ENCODE measurements around the gene APP.
"Not testable (repeated sequence)": the region's sequence is repeated elsewhere in the genome, so short reads cannot be mapped to it uniquely, and the experiment has no call there.

Gene APP

DNA sequence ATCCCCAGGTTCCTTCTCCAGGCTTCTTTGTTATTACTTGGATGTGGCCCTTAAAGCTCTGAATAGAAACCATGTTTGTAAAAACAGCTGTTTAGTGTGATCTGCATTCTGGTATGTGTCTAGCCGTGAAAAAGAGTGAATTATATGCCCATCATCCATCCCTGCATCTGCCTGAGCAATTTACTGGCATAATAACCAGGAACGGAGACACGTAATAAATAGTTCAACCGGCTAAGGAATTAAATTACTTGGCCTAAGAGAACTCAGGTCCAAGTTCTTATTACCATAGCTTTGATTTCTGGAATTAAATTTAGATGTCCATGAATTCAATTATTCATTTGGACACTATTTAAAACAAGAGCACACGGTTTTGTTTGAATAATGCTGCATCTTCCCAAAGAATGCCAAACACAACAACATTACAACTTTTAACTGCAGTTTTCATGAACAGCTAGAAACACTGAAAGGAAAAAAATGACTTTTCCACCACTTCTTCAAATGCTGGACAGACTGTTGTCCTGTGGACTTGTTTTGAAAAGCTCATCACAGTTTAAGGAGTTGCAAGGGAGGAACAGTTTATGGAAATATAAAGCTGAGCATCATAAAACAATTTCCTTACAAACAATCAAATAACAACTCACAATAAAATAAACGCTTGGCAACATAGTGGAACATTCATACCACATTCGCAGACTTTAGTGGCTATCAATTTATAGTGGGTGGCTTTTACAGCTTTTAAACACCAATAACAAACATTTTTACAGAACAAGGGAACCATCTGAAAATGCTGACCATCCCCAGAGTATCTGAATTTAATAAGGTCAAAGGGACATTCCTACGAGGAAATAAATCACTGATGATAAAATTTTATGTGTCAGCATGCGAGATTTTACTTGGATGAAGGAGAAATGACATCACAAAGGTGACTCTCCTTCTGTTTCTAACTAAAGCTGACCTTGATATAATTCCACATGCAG, 144.7 kb downstream of the APP start:
- TF ChIP-seq, protein P1, sequence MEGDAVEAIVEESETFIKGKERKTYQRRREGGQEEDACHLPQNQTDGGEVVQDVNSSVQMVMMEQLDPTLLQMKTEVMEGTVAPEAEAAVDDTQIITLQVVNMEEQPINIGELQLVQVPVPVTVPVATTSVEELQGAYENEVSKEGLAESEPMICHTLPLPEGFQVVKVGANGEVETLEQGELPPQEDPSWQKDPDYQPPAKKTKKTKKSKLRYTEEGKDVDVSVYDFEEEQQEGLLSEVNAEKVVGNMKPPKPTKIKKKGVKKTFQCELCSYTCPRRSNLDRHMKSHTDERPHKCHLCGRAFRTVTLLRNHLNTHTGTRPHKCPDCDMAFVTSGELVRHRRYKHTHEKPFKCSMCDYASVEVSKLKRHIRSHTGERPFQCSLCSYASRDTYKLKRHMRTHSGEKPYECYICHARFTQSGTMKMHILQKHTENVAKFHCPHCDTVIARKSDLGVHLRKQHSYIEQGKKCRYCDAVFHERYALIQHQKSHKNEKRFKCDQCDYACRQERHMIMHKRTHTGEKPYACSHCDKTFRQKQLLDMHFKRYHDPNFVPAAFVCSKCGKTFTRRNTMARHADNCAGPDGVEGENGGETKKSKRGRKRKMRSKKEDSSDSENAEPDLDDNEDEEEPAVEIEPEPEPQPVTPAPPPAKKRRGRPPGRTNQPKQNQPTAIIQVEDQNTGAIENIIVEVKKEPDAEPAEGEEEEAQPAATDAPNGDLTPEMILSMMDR (IDR thresholded peaks at IDR 0.05; ENCODE audit: low read depth, low read length, missing control alignments): no peak
- no peak overlapping the region for H3K4me3 ChIP-seq (replicated peaks; ENCODE audit: low read depth, low read length)
- DNase-seq (ENCODE audit: extremely low read depth, low read depth): no peak

DNA sequence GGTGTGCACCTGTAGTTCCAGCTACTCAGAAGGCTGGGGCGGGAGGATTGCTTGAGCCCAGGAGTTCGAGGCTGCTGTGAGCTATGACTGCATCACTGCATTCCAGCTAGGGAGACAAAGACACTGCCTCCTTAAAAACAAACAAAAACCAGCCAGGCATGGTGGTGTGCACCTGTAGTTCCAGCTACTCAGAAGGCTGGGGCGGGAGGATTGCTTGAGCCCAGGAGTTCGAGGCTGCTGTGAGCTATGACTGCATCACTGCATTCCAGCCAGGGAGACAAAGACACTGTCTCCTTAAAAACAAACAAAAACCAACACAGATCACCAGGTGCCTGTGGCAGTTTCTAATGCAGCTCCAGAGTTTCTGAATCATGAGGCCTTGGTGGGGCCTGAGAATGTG, 147.2 kb downstream of the APP start:
- not testable (repeated sequence) for H3K4me3 ChIP-seq (replicated peaks; ENCODE audit: low read depth, low read length); DNase-seq (ENCODE audit: extremely low read depth, low read depth)

DNA sequence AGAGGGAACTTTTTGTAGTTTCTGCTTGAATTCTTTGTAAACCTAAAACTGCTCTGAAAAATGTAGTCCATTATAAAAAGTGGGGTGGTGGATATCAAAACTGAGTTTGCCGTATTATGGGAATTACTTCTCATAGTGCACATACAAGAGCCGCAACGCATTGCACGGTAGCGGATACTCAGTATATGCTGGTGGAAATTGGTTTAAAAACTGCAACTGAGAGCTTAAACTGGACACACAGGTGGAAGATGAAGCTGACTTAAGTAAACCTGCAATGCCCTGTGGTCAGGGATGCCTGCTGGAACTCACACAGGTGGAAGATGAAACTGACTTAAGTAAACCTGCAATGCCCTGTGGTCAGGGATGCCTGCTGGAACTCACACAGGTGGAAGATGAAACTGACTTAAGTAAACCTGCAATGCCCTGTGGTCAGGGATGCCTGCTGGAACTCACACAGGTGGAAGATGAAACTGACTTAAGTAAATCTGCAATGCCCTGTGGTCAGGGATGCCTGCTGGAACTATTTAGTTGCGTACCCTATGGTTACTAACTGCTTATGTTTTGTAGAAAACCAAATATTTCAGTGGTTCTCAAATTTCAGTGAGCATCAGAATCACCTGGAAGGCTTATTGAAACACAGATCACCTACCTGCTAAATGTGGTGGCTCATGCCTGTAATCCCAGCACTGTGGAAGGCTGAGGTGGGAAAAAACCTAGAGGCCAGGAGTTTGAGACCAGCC, 147.8 kb downstream of the APP start:
- H3K4me3 ChIP-seq (replicated peaks; ENCODE audit: low read depth, low read length); DNase-seq (ENCODE audit: extremely low read depth, low read depth): not testable (repeated sequence)

DNA sequence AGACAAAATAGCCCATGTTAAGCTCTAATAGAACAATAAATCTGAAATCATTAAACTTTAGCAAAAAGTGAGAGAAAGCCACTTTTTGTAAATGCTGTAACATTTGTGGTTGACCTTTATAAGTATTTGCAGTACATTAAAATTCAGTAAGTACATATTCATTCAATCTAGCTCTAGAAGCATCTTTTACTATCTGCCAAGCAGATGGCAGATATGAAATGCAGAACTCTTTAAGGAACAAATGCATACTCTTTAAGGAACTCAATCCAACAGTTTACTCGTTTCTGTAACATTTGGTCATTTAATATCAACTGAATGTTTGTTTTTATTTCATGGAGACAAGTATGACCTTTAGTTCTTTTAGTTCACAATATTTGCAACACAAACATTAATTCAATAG, 150.1 kb downstream of the APP start:
- TF ChIP-seq, protein P1 (IDR thresholded peaks at IDR 0.05; ENCODE audit: low read depth, low read length, missing control alignments): no peak
- DNase-seq (ENCODE audit: extremely low read depth, low read depth): no peak
- H3K4me3 ChIP-seq (replicated peaks; ENCODE audit: low read depth, low read length): no peak overlapping the region

DNA sequence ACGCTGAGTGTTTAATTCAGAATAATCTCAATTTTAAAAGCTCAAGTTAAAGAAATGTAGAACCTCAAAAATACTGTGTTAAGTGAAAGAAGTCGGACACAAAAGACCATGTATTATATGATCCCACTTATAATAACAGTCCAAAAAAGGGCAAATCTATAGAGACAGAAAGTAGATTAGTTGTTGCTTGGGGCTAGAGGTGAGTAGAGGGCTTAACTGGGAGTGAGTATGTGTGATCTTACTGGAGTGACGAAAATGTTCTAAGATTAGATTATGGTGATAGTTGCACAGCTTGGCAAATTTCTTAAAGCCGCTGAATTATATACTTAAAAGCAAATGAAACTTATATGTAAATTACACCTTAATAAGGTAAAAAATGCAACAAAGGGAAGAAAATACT, 150.5 kb downstream of the APP start:
- no peak for DNase-seq (ENCODE audit: extremely low read depth, low read depth)
- H3K4me3 ChIP-seq (replicated peaks; ENCODE audit: low read depth, low read length): no peak overlapping the region
- TF ChIP-seq, protein P1 (IDR thresholded peaks at IDR 0.05; ENCODE audit: low read depth, low read length, missing control alignments): no peak

DNA sequence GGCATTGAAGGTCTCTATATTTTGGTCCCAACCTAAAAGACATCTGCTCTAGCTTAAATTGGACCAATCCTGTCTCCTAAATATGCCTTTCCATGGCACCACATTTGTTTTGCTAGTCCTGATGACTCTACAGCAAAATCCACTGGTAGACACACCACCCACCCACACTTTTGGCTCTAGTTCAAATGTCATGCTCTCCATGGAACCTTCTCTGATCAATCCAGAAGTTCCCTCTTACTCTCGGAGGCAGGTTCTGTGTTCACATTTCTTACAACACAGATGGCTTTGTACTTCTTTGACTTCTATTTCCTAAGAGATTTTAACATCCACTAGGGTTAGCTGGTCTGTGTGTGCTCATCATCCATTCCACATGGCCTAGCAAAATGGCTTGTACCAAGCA, 151.3 kb downstream of the APP start:
- DNase-seq (ENCODE audit: extremely low read depth, low read depth): no peak
- no peak overlapping the region for H3K4me3 ChIP-seq (replicated peaks; ENCODE audit: low read depth, low read length)
- TF ChIP-seq, protein P1 (IDR thresholded peaks at IDR 0.05; ENCODE audit: low read depth, low read length, missing control alignments): no peak

DNA sequence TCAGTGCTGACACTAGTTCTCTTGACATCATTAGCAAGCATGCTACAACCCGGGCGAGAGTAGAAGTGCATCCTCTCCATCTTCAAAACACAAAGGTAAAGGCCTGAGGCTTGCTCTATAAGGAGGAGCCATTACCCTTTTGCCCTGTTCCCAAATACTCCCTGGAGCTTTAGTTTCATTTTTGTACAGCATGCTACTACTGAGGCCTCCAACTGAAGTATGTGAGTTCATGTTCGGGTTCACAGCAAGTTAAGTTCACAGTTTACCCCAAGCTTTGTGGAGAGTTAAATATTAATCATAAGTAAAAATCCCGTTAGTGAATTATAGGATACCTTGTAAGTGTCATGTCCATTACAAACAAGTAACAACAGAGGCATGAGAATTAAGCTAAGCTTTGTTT, 156.6 kb downstream of the APP start:
- TF ChIP-seq, protein P1 (IDR thresholded peaks at IDR 0.05; ENCODE audit: low read depth, low read length, missing control alignments): no peak
- DNase-seq (ENCODE audit: extremely low read depth, low read depth): no peak
- no peak overlapping the region for H3K4me3 ChIP-seq (replicated peaks; ENCODE audit: low read depth, low read length)

DNA sequence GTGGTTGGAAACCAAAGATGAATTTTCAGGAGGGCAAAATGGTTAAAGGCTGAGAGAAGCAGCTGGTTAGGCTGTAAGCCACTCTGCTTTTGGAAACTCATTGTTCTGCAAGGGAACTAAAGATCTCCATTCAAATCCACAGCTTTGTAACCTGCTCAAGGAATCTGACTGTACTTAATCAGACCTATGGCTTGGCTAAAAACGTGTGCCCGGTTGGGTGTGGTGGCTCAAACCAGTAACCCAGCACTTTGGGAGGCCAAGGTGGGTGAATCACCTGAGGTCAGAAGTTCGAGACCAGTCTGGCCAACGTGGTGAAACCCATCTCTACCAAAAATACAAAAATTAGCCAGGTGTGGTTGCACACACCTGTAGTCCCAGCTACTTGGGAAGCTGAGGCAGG, 158.1 kb downstream of the APP start:
- H3K4me3 ChIP-seq (replicated peaks; ENCODE audit: low read depth, low read length); DNase-seq (ENCODE audit: extremely low read depth, low read depth): not testable (repeated sequence)
